HG03064 (cell line): ENCODE data around the gene PRR30.
"Not testable (repeated sequence)": the region's sequence is repeated elsewhere in the genome, so short reads cannot be mapped to it uniquely, and the experiment has no call there.

Experiments used
- ATAC-seq: cut with Tn5 transposase; IDR thresholded peaks from one replicate; pipeline ENCODE4 v1.9.1; 2021; ENCODE audit warnings: low read depth; ENCODE audit not compliant: unreplicated experiment

Gene PRR30

GRCh38 chr2:27130396-27130795, 8.8 kb downstream of the PRR30 start:
- no peak for ATAC-seq

DNA sequence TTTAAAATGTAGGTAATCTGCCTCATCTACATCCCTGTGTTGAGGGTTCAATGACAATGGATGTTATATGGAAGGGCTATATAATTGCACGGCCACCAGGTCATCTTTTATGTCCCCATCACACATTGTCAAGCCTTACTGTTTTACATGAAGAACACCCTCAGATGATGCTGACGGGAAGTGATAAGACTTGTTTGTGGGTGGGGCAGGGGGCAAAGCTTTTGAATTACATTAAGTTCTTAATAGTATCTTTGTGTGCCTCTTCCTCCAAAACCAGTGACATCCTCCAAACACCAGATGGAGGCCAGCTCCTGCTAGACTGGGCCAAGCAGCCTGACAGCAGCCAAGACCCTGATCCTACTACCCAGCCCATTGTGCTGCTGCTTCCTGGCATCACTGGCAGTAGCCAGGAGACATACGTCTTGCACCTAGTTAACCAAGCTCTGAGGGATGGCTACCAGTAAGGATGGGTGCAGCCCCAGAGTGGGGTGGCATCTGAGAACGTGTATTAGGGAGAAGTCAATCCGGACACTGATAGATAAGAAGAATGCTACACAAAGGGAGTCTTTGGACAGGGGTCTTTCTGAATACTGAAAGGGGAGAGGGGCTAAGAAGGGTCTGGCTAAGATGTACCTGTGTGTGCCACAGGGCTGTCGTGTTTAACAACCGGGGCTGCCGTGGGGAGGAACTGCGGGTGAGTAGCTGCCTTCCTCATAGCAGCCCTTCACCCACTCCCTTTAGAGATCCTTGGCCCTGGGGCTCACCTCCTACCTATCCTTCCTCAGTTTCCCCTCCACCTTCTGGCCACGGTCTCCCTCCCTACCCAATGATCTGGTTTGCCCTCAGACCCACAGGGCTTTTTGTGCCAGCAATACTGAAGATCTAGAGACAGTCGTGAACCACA, 10.3 kb downstream of the PRR30 start:
- ATAC-seq: no peak

GRCh38 chr2:27127883-27128667, 11.1 kb downstream of the PRR30 start:
- ATAC-seq: no peak

DNA sequence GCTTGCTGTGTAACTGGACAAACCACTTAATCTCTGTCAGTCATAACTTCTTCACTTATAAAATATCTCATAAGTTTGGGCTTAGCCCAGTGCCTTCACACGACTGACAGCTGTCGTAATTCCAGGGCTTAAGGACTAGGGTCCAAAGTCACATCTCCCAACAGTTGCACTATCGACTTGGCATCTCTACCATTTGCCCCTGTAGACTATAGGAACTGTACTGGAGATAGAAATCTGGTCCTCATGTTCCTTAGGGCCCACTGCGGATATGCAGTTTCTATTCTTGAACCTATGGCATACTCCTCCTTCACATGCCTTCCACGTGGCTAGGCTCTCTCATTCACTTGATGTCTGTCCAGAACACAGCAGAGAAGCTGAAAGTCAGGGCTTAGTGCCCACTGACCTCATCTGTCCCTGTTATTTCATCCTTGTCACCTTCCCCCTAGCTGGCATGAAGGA, 12.9 kb downstream of the PRR30 start:
- no peak for ATAC-seq

DNA sequence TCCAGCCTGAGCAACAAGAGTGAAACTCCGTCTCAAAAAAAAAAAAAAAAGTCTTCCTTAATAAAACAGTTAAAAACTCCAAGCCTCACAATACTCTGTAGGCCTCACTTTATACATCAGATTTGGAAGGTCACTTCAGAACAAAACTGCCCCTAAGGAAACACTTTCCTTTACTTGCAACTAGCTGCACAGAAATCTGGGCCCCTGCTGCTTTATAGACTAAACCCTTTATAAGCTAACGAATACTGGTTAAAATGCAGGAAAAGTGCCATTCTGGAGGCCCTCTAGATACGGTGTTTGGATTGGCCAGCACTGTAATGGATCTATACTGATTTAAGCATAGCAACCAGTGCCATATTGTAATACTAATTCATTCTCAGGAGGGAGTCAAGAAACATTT, 14.1 kb downstream of the PRR30 start:
- no peak for ATAC-seq

DNA sequence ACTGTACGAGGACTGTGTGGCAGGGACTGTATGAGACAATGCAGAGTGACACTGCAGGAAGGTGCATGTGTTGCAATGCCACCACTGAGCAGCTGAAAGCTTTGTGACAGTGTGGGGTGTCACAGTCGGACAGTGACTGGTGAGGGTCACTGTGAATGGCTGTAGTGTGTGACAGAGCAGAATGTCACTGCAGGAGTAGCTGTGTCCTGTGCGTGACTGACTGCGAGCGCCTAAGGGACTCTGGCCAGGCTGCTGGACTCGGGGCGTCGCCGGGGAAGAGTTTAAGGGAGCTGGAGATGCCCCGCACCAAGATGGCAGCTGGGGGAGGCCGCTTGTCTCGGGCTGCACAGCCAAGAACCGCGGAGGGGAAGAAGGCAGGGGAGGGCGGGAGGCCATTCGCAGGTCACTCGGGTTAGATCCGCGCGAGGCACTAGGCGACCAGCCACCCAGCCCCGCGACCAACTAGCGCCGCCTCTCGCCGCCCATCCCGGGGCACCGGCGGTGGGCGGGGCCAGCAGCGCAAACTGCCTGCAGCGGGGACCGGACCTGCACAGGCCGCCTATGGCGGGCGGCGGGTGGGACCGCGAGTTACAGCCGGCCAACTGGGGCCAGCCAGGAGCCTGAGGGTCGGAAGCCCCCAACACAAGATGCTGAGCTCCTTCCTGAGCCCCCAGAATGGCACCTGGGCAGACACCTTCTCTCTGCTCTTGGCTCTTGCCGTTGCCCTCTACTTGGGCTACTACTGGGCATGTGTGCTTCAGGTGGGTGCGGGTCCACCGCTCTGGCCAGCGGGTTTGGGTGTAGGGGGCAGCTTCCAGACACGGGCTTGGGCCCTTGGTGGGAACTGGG, 15.7 kb downstream of the PRR30 start, which contains the start of gene ABHD1:
Gene ABHD1, plus strand, starts transcription at position 514 of the 849 bp plus-strand sequence. Its CDS starts 134 bp downstream, at position 648.
- no peak for ATAC-seq

- no peak for ATAC-seq
Observed at GRCh38 chr2:27122791-27123190, 16.4 kb downstream of the PRR30 start.

DNA sequence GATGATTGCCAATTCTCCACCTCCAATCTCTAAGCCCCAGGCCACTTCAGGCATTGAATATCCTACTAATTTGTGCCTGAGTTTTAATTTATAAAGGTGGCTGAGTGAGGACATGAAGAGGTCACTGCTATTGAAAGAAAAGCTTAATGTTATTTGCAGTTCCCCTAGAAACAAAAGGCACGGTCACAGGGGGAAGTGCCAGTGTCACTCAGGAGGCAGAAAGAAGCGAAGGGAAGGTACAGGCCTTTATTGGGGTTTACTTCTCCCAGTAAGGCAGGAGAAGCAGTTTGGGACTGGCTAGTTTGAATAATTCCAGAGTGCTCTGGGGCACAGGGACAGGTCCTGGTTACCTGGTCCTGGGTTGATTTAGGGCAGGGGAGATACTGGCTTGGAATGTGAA, 17.3 kb downstream of the PRR30 start:
- no peak for ATAC-seq

DNA sequence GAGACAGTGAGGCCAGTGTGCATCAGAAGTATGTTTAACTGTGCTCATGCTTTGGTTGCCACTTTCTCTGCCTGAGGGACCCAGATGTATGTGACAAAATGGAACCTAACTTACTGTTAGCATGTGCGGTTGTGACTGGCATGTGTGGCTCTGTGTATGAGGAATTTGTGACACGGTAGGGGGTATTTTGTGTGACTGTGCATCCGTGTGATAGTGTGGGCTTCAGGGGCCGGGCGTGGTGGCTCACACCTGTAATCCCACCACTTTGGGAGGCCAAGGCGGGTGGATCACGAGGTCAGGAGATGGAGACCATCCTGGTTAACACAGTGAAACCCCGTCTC, 19.9 kb downstream of the PRR30 start:
- ATAC-seq: not testable (repeated sequence)

DNA sequence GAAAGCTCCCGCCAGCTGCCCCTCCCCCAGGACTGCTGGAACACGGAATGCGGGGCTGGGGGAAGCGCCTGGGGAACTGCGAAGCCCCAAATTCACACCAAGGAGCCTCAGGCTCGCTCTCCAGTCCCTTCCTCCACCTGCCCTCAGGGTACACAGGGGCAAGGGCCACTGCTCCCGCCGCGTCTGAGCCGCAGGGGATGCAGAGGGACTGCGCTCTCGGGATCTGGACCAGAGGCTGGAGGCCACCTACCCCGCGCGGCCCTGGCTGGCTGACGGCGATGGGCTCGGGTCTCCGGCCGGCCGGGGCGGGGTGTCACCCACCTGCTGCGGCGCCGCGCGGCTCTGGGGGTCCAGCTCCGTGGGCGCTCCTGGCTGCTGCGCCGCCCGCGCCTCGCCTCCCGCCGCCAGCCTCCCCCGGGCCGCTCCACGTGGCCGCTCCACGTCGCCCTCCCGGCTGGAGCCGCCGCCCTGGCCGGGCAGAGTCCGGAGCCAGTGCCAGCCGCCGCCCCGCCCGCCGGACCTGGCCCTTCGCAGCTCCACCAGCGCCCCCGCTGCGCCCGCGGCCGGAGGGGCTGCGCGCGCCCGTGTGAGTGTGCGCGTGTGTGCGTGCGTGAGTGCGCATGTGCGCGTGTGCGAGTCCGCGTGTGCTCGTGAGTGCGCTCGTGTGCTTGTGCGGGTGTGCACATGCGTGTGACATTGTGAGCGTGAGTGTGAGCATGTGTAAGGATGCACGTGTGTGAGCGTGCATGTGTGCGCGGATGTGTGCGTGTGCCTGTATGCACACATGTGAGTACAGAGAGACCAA, 20.5 kb downstream of the PRR30 start, which contains the start of gene CGREF1:
Gene CGREF1, minus strand, starts transcription at position 604 of the 805 bp plus-strand sequence. CDS start 14,762 bp downstream, outside the sequence.
- ATAC-seq: no peak

DNA sequence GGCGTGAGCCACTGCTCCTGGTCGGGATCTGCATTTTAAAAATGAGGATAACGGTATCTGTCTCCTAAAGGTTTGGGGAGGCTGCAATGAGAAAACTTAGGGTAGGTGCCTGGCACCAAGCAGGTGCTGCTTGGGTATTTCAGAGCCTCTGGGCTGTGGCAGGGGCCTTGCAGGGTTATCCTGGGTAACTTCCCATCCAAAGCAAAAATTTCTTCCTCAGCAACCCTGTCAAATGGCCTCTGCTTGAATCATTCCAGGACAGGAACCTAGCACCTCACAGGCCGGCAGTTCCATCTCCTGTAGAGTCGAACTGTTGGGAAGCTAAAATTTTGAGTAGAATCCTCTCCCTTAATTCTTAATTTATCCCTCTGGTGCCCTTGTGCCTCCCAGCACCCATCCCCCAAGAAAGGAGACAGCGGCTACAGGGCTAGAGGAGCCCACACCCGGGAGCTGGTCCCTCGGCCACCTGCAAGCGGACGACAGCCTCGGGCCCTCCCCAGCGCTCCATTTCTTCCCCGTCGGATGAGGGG, 21.1 kb downstream of the PRR30 start:
- ATAC-seq: no peak

GRCh38 chr2:27115519-27115918, 23.7 kb downstream of the PRR30 start:
- no peak for ATAC-seq

DNA sequence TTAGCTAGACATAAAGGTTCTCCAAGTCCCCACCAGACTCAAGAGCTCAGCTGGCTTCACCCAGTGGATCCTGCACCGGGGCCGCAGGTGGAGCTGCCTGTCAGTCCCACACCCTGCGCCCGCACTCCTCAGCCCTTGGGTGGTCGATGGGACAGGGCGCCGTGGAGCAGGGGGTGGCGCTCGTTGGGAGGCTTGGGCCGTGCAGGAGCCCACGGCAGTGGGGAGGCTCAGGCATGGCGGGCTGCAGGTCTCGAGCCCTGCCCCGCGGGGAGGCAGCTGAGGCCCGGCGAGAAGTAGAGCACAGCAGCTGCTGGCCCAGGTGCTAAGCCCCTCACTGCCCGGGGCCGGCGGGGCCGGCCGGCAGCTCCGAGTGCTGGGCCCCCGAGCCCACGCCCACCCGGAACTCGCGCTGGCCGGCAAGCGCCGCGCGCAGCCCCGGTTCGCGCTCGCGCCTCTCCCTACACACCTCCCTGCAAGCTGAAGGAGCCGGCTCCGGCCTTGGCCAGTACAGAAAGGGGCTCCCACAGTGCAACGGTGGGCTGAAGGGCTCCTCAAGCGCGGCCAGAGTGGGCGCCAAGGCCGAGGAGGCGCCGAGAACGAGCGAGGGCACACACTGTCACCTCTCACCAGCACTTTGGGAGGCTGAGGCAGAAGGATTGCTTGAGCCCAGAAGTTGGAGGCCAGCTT, 27.7 kb downstream of the PRR30 start:
- ATAC-seq: not testable (repeated sequence)

DNA sequence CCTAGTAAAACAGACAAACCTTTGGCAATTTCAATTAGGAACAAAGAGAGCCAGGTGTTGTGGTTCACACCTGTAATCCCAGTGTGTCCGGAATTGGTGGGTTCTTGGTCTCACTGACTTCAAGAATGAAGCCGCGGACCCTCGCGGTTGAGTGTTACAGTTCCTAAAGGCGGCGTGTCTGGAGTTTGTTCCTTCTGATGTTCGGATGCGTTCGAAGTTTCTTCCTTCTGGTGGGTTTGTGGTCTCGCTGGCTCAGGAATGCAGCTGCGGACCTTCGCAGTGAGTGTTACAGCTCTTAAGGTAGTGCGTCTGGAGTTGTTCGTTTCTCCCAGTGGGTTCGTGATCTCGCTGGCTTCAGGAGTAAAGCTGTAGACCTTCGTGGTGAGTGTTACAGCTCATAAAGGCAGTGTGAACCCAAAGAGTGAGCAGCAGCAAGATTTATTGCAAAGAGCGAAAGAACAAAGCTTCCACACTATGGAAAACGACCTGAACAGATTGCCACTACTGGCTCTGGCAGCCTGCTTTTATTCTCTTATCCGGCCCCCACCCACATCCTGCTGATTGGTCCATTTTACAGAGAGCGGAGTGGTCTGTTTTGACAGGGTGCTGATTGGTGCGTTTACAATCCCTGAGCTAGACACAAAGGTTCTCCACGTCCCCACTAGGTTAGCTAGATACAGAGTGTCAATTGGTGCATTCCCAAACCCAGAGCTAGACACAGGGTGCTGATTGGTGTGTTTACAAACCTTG, 28.4 kb downstream of the PRR30 start:
- ATAC-seq: not testable (repeated sequence)

DNA sequence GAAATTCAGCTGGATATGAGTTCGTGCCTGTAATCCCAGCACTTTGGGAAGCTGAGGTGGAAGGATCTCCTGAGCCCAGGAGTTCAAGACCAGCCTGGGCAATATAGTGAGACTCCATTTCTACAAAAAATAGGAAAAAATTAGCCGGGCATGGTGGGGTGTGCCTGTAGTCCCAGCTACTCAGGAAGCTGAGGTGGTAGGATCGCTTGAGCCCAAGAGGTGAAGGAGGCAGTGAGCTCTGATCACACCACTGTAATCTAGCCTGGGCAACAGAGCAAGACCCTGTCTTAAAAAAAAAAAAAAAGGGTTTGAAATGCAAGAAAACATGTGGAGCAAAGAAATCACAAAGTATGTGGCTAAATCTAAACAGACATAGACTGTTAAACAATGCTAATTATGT, 30.1 kb downstream of the PRR30 start:
- no peak for ATAC-seq

DNA sequence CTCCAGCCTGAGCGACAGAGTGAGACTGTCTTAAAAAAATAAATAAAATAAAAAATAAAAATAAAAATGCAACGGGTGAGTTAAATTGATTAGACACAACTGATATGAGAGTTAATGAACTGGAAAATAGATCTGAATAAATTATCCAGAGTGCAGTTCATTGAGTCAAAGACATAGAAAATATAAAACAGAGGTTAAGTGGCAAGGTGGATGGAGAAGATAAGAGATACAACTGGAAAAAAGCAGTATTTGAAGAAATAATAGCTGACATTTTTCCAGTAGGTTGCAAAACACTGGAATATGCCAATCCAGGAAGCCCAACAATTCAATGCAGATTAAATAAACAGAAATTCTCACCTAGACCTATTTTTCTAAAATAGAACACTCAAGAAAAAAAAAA, 31.0 kb downstream of the PRR30 start:
- ATAC-seq: no peak

DNA sequence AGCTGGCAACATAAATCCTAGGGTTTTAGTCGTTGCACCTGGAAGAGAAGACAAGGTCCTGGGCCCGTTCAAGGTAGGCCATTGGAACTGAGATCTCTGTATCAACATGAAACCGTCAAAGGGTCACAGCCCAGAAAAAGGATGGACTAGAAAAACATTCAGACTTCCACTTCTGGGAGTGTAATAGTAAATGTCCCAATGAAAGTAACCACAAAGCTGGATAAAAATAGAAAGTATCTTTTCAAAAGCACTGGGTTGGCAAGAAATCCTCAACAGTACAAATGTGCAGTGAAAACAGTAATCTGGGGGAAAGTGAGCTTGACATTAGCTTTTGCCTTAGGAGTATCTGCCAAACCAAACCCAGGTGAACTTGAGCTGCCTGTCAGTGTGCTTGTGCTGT, 33.2 kb downstream of the PRR30 start:
- no peak for ATAC-seq

GRCh38 chr2:27102329-27102728, 36.9 kb downstream of the PRR30 start:
- no peak for ATAC-seq
